CD4-positive, alpha-beta memory T cell (primary cell): Measurements from ENCODE around the gene PAAF1. TPM values are rescaled to one million over a fixed set of nuclear protein-coding genes. Genes with fewer than 3 reads are reported as not detected.

ENCODE experiments used
- CTCF ChIA-PET: fragments of 350-600 bp; sonication (Branson Sonifier 250); formaldehyde crosslinking; loops from one replicate; lab custom pipeline; 2021; ENCODE audit warnings: inconsistent platforms; ENCODE audit not compliant: partially characterized antibody; lab: Charles Lee
- POLR2A ChIA-PET: fragments of 350-600 bp; sonication (Branson Sonifier 250); formaldehyde crosslinking; loops from one replicate; lab custom pipeline; 2021; ENCODE audit not compliant: partially characterized antibody; lab: Charles Lee
- DNase-seq, 5 donors: peaks; one replicate each; pipeline versions ENCODE4 v3.0.0 to v3.0.0-alpha.2; 2020 to 2022; ENCODE audit warnings: mixed read lengths in 1 of 5
- H3K27ac ChIP-seq: one replicate; pipeline ENCODE4 v1.7.0; 2013; ENCODE audit warnings: low read depth, low read length
- H3K27me3 ChIP-seq: 2 replicates; pipeline ENCODE4 v1.7.0; 2013; ENCODE audit warnings: mild to moderate bottlenecking, low read length, moderate library complexity; ENCODE audit not compliant: insufficient read depth
- H3K36me3 ChIP-seq: 2 replicates; pipeline ENCODE4 v1.7.0; 2013; ENCODE audit warnings: mild to moderate bottlenecking, low read length, moderate library complexity; ENCODE audit not compliant: insufficient read depth
- H3K4me1 ChIP-seq: 2 replicates; pipeline ENCODE4 v1.7.0; 2013; ENCODE audit warnings: mild to moderate bottlenecking, low read length, moderate library complexity; ENCODE audit not compliant: insufficient read depth
- H3K4me3 ChIP-seq, 2 donors: one replicate each; pipeline ENCODE4 v1.7.0; 2013; ENCODE audit warnings: low read length in 2 of 2, mild to moderate bottlenecking in 1 of 2
- H3K9me3 ChIP-seq, 2 donors: one replicate each; pipeline ENCODE4 v1.7.0; 2013; ENCODE audit warnings: low read length in 2 of 2, control low read depth in 1 of 2; ENCODE audit not compliant: control insufficient read depth in 1 of 2
- H3K27ac Mint-ChIP-seq, 7 donors: one replicate each; pipeline ENCODE4 v1.8.0; 2020 to 2021; ENCODE audit warnings: mixed read lengths in 7 of 7, mild to moderate bottlenecking in 6 of 7, inconsistent platforms in 3 of 7, moderate library complexity in 3 of 7
- H3K27me3 Mint-ChIP-seq, 2 donors: one replicate each; pipeline ENCODE4 v1.8.0; 2020 to 2021; ENCODE audit warnings: mixed read lengths in 2 of 2
- H3K36me3 Mint-ChIP-seq, 2 donors: one replicate each; pipeline ENCODE4 v1.8.0; 2020 to 2021; ENCODE audit warnings: mixed read lengths in 2 of 2, inconsistent platforms in 1 of 2, mild to moderate bottlenecking in 1 of 2
- H3K4me1 Mint-ChIP-seq, 4 donors: one replicate each; pipeline ENCODE4 v1.8.0; 2020 to 2021; ENCODE audit warnings: mixed read lengths in 4 of 4, mild to moderate bottlenecking in 1 of 4
- H3K4me3 Mint-ChIP-seq, 8 donors: one replicate each; pipeline ENCODE4 v1.8.0; 2020 to 2021; ENCODE audit warnings: mixed read lengths in 8 of 8, mild to moderate bottlenecking in 7 of 8, moderate library complexity in 6 of 8, inconsistent platforms in 3 of 8
- H3K9me3 Mint-ChIP-seq, 8 donors: one replicate each; pipeline ENCODE4 v1.8.0; 2020 to 2021; ENCODE audit warnings: mixed read lengths in 8 of 8, mild to moderate bottlenecking in 5 of 8, inconsistent platforms in 3 of 8, moderate library complexity in 1 of 8
- intact Hi-C: fragments of 100-400 bp; cut with micrococcal nuclease; formaldehyde crosslinking; loops from one replicate; pipeline ENCODE4 v1.15.1; 2023
- polyA plus RNA-seq, 2 donors: library from polyadenylated mRNA; unstranded; fragments of 300-500 nt; fragmentation: Illumina TruSeq; gene quantifications; one replicate each; pipeline ENCODE4 v1.2.3, GENCODE V29; 2021
- total RNA-seq, 2 experiments: library from RNA; stranded (reverse); gene quantifications; one replicate each; pipeline ENCODE4 v1.2.3, GENCODE V29; 2021

Gene PAAF1
- total and polyA plus RNA-seq, 4 experiments from 2014 or later, result 17.5 to 21.8 (median 19.0) TPM

GRCh38 chr11:73866586-73866996, 10.2 kb upstream of the PAAF1 start:
- no peaks in the 10 kb centered on the region for H3K4me1 ChIP-seq
- H3K9me3 Mint-ChIP-seq, result no peaks in the 10 kb centered on the region
- H3K4me3 ChIP-seq, result no peak overlapping the region
- H3K27me3 ChIP-seq, result no peaks in the 10 kb centered on the region
- H3K4me3 Mint-ChIP-seq, result no peak overlapping the region
- H3K27ac ChIP-seq, result no peak overlapping the region
- H3K36me3 ChIP-seq, result peaks cover 16% of the 10 kb centered on the region
- DNase-seq, result no peak
- intact Hi-C loops, result no loop called here
- peaks cover 19 to 40% of the 10 kb centered on the region in 2 donors for H3K36me3 Mint-ChIP-seq
- H3K27ac Mint-ChIP-seq, result peak overlapping the region in 1 of 7 donors; percentile 42
- ChIA-PET POLR2A (interaction anchor here (0.9 to 1.2 kb wide), 2 partner anchors 11 to 79 kb away, joined by 3 to 4 read pairs; partner anchors contain the start of gene MRPL48), CTCF (interaction anchor here (0.6 to 1.1 kb wide), 4 partner anchors 11 to 274 kb away, joined by 3 read pairs; partner anchors contain the start of gene MRPL48)
- no peaks in the 10 kb centered on the region for H3K27me3 Mint-ChIP-seq
- no peaks in the 10 kb centered on the region for H3K9me3 ChIP-seq
- peaks cover 0 to 4% (median 1%) of the 10 kb centered on the region in 4 donors for H3K4me1 Mint-ChIP-seq

- peak overlapping the region in 5 of 7 donors; percentile 5 to 76 (median 19) for H3K27ac Mint-ChIP-seq
Measured at GRCh38 chr11:73869332-73869949, 7.4 kb upstream of the PAAF1 start.

GRCh38 chr11:73870261-73870660, 6.5 kb upstream of the PAAF1 start:
- no peaks in the 10 kb centered on the region for H3K9me3 ChIP-seq
- peaks cover 8 to 17% (median 10%) of the 10 kb centered on the region in 4 donors for H3K4me1 Mint-ChIP-seq
- peaks cover 12 to 48% of the 10 kb centered on the region in 2 donors for H3K36me3 Mint-ChIP-seq
- peaks cover 23% of the 10 kb centered on the region for H3K36me3 ChIP-seq
- POLR2A ChIA-PET, result interaction anchor here (1.2 kb wide), 1 partner anchor 110 kb away, joined by 3 read pairs; the partner anchor contains the start of gene RAB6A
- peak overlapping the region in 3 of 7 donors; percentile 19 to 59 (median 42) for H3K27ac Mint-ChIP-seq
- H3K4me3 Mint-ChIP-seq, result no peak overlapping the region
- no peak overlapping the region for H3K27ac ChIP-seq
- no peaks in the 10 kb centered on the region for H3K27me3 Mint-ChIP-seq
- no peaks in the 10 kb centered on the region for H3K9me3 Mint-ChIP-seq
- no peaks in the 10 kb centered on the region for H3K27me3 ChIP-seq
- peaks cover 10% of the 10 kb centered on the region for H3K4me1 ChIP-seq
- CTCF ChIA-PET, result interaction anchor here (1.0 kb wide), 1 partner anchor 386 kb away, joined by 3 read pairs; no protein-coding TSS in a partner anchor
- intact Hi-C loops, result no loop called here
- DNase-seq, result no peak
- H3K4me3 ChIP-seq, result no peak overlapping the region

More at GRCh38 chr11:73869332-73869949, 7.4 kb upstream of the PAAF1 start:
- H3K9me3 Mint-ChIP-seq, result no peaks in the 10 kb centered on the region
- ChIA-PET CTCF (interaction anchor here (1.0 kb wide), 1 partner anchor 386 kb away, joined by 3 read pairs; no protein-coding TSS in a partner anchor), POLR2A (interaction anchor here (1.2 kb wide), 1 partner anchor 109 kb away, joined by 3 read pairs; the partner anchor contains the start of gene RAB6A)
- intact Hi-C loops, result no loop called here
- Histone ChIP-seq H3K9me3 (no peaks in the 10 kb centered on the region), H3K4me3 (no peak overlapping the region), H3K4me1 (peaks cover 2% of the 10 kb centered on the region), H3K36me3 (peaks cover 23% of the 10 kb centered on the region), H3K27ac (no peak overlapping the region), H3K27me3 (no peaks in the 10 kb centered on the region)
- H3K4me1 Mint-ChIP-seq, result peaks cover 2 to 9% (median 4%) of the 10 kb centered on the region in 4 donors
- no peak overlapping the region for H3K4me3 Mint-ChIP-seq
- DNase-seq, result no peak
- H3K36me3 Mint-ChIP-seq, result peaks cover 17 to 43% of the 10 kb centered on the region in 2 donors
- no peaks in the 10 kb centered on the region for H3K27me3 Mint-ChIP-seq

- no peaks in the 10 kb centered on the region for H3K27me3 Mint-ChIP-seq
- peak overlapping the region in 4 of 7 donors; percentile 30 to 69 (median 50) for H3K27ac Mint-ChIP-seq
- no peak overlapping the region for H3K4me3 ChIP-seq
- H3K27me3 ChIP-seq, result no peaks in the 10 kb centered on the region
- H3K4me1 Mint-ChIP-seq, result peaks cover 19 to 41% (median 28%) of the 10 kb centered on the region in 4 donors
- intact Hi-C loops, result no loop called here
- no peak for DNase-seq
- peak overlapping the region in 1 of 8 donors; percentile 54 for H3K4me3 Mint-ChIP-seq
- peaks cover 10 to 58% of the 10 kb centered on the region in 2 donors for H3K36me3 Mint-ChIP-seq
- peaks cover 29% of the 10 kb centered on the region for H3K4me1 ChIP-seq
- no peaks in the 10 kb centered on the region for H3K9me3 Mint-ChIP-seq
- ChIA-PET CTCF (no interaction called here), POLR2A (no interaction called here)
- no peak overlapping the region for H3K27ac ChIP-seq
- H3K9me3 ChIP-seq, result no peaks in the 10 kb centered on the region
- peaks cover 23% of the 10 kb centered on the region for H3K36me3 ChIP-seq
Measured at GRCh38 chr11:73872749-73873357, 3.9 kb upstream of the PAAF1 start.

GRCh38 chr11:73875380-73875779, 1.4 kb upstream of the PAAF1 start:
- Mint-ChIP-seq H3K4me3 (peak overlapping the region; percentile 98 to 100 (median 100)), H3K9me3 (no peaks in the 10 kb centered on the region), H3K4me1 (peaks cover 16 to 50% (median 31%) of the 10 kb centered on the region in 4 donors), H3K27me3 (no peaks in the 10 kb centered on the region), H3K36me3 (peaks cover 10 to 48% of the 10 kb centered on the region in 2 donors), H3K27ac (peak overlapping the region; percentile 95 to 100 (median 99))
- Histone ChIP-seq H3K4me3 (peak overlapping the region in 1 of 2 donors; percentile 85), H3K27ac (peak overlapping the region; percentile 86), H3K4me1 (peaks cover 32% of the 10 kb centered on the region), H3K9me3 (no peaks in the 10 kb centered on the region), H3K27me3 (no peaks in the 10 kb centered on the region), H3K36me3 (peaks cover 27% of the 10 kb centered on the region)
- ChIA-PET CTCF (no interaction called here), POLR2A (interaction anchor here (0.7 kb wide), 1 partner anchor 95 kb away, joined by 3 read pairs; no protein-coding TSS in a partner anchor)
- DNase-seq, result no peak
- intact Hi-C loops, result loop anchor here (5.0 kb wide), 4 partner anchors 107 to 1148 kb away; partner anchors contain the start of genes FAM168A, LIPT2 and UCP2

- Mint-ChIP-seq H3K9me3 (no peaks in the 10 kb centered on the region), H3K4me3 (peak overlapping the region; percentile 98 to 100 (median 100)), H3K27ac (peak overlapping the region; percentile 95 to 100 (median 99)), H3K27me3 (no peaks in the 10 kb centered on the region), H3K4me1 (peaks cover 16 to 50% (median 31%) of the 10 kb centered on the region in 4 donors), H3K36me3 (peaks cover 10 to 47% of the 10 kb centered on the region in 2 donors)
- POLR2A ChIA-PET, result interaction anchor here (0.7 to 1.7 kb wide), 3 partner anchors 94 to 717 kb away, joined by 3 to 5 read pairs (median 4); partner anchors contain the start of genes POLD3 and RAB6A
- intact Hi-C loops, result loop anchor here (1.0 to 5.0 kb wide), 7 partner anchors 97 to 1149 kb away; partner anchors contain the start of genes C2CD3, FAM168A, LIPT2 and PPME1
- Histone ChIP-seq H3K36me3 (peaks cover 26% of the 10 kb centered on the region), H3K27ac (peak overlapping the region; percentile 86), H3K4me1 (peaks cover 32% of the 10 kb centered on the region), H3K27me3 (no peaks in the 10 kb centered on the region), H3K9me3 (no peaks in the 10 kb centered on the region), H3K4me3 (peak overlapping the region; percentile 85 to 90)
- DNase-seq, result no peak
- CTCF ChIA-PET, result no interaction called here
Measured at GRCh38 chr11:73875840-73876239, 959 bp upstream of the PAAF1 start.
